ENCODE measurements around the gene TMIGD1.
"Not testable (repeated sequence)": the region's sequence is repeated elsewhere in the genome, so short reads cannot be mapped to it uniquely, and the experiment has no call there.

The TMIGD1 gene

DNA sequence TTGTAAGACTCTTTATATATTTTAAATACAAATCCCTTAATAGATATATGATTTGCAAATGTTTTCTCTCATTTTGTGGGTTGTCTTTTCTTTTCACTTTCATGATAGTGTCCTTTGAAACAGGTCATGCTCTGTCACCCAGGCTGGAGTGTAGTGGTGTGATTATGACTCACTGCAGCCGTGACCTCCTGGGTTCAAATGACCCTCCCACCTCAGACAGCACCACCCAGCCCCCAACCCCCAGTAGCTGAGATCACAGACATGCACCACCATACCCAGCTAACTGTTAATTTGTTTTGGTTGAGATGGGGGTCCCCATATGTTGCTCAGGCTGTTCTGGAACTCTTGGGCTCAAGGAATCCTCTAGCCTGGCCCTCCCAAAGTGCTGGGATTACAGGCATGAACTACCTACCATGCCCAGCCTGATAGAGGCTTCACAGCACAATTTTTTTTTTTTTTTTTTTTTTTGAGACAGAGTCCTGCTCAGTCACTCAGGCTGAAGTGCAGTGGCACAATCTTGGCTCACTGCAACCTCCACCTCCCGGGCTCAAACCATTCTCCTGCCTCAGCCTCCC lies 18.5 kb upstream of the TMIGD1 start:
- DNase-seq (ENCODE audit: low read depth) = peak; percentile 40
- no peak overlapping the region for H3K4me3 ChIP-seq (ENCODE audit: low read depth, low read length)
- TF ChIP-seq, protein P1, sequence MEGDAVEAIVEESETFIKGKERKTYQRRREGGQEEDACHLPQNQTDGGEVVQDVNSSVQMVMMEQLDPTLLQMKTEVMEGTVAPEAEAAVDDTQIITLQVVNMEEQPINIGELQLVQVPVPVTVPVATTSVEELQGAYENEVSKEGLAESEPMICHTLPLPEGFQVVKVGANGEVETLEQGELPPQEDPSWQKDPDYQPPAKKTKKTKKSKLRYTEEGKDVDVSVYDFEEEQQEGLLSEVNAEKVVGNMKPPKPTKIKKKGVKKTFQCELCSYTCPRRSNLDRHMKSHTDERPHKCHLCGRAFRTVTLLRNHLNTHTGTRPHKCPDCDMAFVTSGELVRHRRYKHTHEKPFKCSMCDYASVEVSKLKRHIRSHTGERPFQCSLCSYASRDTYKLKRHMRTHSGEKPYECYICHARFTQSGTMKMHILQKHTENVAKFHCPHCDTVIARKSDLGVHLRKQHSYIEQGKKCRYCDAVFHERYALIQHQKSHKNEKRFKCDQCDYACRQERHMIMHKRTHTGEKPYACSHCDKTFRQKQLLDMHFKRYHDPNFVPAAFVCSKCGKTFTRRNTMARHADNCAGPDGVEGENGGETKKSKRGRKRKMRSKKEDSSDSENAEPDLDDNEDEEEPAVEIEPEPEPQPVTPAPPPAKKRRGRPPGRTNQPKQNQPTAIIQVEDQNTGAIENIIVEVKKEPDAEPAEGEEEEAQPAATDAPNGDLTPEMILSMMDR (IDR thresholded peaks at IDR 0.05; ENCODE audit: low read depth, low read length) = no peak
- TF ChIP-seq POLR2A (IDR thresholded peaks at IDR 0.05; ENCODE audit: extremely low read depth, insufficient read length) = no peak
- no peak for TF ChIP-seq MYC (IDR thresholded peaks at IDR 0.05; ENCODE audit: low read depth, low read length)
- TF ChIP-seq, protein P2, sequence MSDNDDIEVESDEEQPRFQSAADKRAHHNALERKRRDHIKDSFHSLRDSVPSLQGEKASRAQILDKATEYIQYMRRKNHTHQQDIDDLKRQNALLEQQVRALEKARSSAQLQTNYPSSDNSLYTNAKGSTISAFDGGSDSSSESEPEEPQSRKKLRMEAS (IDR thresholded peaks at IDR 0.05; ENCODE audit: low read depth, low read length) = no peak

DNA sequence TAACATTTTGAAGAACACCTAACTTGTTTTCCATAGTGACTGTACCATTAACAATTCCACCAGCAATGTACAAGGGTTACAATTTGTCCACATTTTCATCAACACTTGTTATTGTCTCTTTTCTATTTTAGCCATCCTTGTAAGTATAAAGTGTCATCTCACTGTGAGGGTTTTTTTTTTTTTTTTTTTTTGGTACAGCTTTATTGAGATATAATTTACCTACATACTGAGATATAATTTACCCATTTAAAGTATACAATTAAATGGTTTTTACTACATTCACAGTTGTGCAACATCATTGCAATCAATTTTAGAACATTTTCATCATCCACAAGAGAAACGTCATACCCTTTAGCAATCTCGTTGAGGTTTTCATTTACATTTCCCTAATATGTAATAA lies 17.9 kb upstream of the TMIGD1 start:
- H3K4me3 ChIP-seq (ENCODE audit: low read depth, low read length) = no peak overlapping the region
- TF ChIP-seq, protein P1 (IDR thresholded peaks at IDR 0.05; ENCODE audit: low read depth, low read length) = no peak
- TF ChIP-seq POLR2A (IDR thresholded peaks at IDR 0.05; ENCODE audit: extremely low read depth, insufficient read length) = no peak
- TF ChIP-seq, protein P2 (IDR thresholded peaks at IDR 0.05; ENCODE audit: low read depth, low read length) = no peak
- peak; percentile 48 for DNase-seq (ENCODE audit: low read depth)

DNA sequence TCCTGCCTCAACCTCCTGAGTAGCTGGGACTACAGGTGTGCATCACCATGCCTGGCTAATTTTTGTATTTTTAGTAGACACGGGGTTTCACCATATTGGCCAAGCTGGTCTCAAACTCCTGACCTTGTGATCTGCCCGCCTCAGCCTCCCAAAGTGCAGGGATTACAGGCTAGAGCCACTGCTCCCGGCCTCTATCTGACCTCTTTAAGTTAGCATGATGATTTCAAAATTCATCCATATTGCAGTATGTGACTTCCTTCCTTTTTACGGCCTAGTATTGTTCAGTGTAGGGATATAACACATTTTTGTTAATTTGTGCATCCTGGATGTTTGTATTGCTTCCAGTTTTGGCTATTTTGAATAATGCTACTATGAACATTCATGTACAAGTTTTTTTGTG lies 17.4 kb upstream of the TMIGD1 start:
- DNase-seq (ENCODE audit: low read depth) = peak; percentile 56
- H3K4me3 ChIP-seq (ENCODE audit: low read depth, low read length) = not testable (repeated sequence)

- TF ChIP-seq, protein P1 (IDR thresholded peaks at IDR 0.05; ENCODE audit: low read depth, low read length) = no peak
- TF ChIP-seq, protein P2 (IDR thresholded peaks at IDR 0.05; ENCODE audit: low read depth, low read length) = no peak
- TF ChIP-seq MYC (IDR thresholded peaks at IDR 0.05; ENCODE audit: low read depth, low read length) (no peak), POLR2A (IDR thresholded peaks at IDR 0.05; ENCODE audit: extremely low read depth, insufficient read length) (no peak)
- H3K4me3 ChIP-seq (ENCODE audit: low read depth, low read length) = no peak overlapping the region
- DNase-seq (ENCODE audit: low read depth) = no peak
Observed at GRCh38 chr17:30349252-30349651, 15.4 kb upstream of the TMIGD1 start.

- no peak overlapping the region for H3K4me3 ChIP-seq (ENCODE audit: low read depth, low read length)
- TF ChIP-seq, protein P2 (IDR thresholded peaks at IDR 0.05; ENCODE audit: low read depth, low read length) = no peak
- TF ChIP-seq MYC (IDR thresholded peaks at IDR 0.05; ENCODE audit: low read depth, low read length) = no peak
- TF ChIP-seq, protein P1 (IDR thresholded peaks at IDR 0.05; ENCODE audit: low read depth, low read length) = no peak
- no peak for TF ChIP-seq POLR2A (IDR thresholded peaks at IDR 0.05; ENCODE audit: extremely low read depth, insufficient read length)
- no peak for DNase-seq (ENCODE audit: low read depth)
Observed at GRCh38 chr17:30347488-30347887, 13.6 kb upstream of the TMIGD1 start.

DNA sequence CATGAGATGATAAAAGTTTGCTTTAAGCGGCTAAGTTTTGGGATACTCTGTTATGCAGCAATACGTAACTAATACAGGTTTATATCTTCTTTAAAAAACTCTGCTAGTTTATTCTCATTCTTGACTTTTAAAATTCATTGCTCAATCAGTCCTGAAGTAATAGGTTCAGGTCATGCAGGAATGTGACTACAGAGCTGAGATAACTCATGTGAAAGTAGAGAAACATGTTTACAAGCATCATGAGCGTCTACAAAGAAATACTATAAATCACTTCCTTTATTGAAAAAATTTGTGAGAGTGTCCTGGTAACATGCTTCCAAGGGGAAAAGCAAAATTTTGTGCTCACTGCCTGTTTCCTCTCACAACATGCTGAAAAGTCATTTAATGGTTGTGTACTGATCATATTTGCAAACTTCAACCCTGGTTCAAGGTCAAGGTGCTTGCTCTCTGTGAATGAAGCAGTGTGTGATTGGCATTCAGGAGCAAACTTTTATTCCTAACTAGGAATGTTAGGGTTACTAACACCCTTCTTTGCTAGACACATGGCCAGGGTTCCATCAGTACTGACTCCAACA lies 12.5 kb upstream of the TMIGD1 start:
- no peak overlapping the region for H3K4me3 ChIP-seq (ENCODE audit: low read depth, low read length)
- no peak for DNase-seq (ENCODE audit: low read depth)
- TF ChIP-seq, protein P2 (IDR thresholded peaks at IDR 0.05; ENCODE audit: low read depth, low read length) = no peak
- TF ChIP-seq MYC (IDR thresholded peaks at IDR 0.05; ENCODE audit: low read depth, low read length) = no peak
- TF ChIP-seq, protein P1 (IDR thresholded peaks at IDR 0.05; ENCODE audit: low read depth, low read length) = no peak
- TF ChIP-seq POLR2A (IDR thresholded peaks at IDR 0.05; ENCODE audit: extremely low read depth, insufficient read length) = no peak
